Fibroblast of lung (primary cell): ENCODE results near the gene HERC6. TPM values are rescaled to one million over a fixed set of nuclear protein-coding genes. Genes with fewer than 3 reads are reported as not detected.
"Not testable (repeated sequence)": the region's sequence is repeated elsewhere in the genome, so short reads cannot be mapped to it uniquely, and the experiment has no call there.

Source experiments
- DNase-seq, 2 donors: peaks; one replicate each; pipeline versions ENCODE4 v3.0.0 to v3.0.0-alpha.2; 2010; ENCODE audit warnings: low read depth in 2 of 2
- H2AFZ ChIP-seq: 2 replicates; pipeline ENCODE4 v1.5.1; 2012; ENCODE audit warnings: low read length, control low read depth, inconsistent platforms
- H3K27ac ChIP-seq: 2 replicates; pipeline ENCODE4 v1.5.1; 2011; ENCODE audit warnings: low read length, control low read depth; ENCODE audit not compliant: insufficient read depth
- H3K27me3 ChIP-seq: 2 replicates; pipeline ENCODE4 v1.5.1; 2011; ENCODE audit warnings: mild to moderate bottlenecking, low read length; ENCODE audit not compliant: control insufficient read depth, insufficient read depth
- H3K36me3 ChIP-seq: 2 replicates; pipeline ENCODE4 v1.5.1; 2011; ENCODE audit warnings: low read length; ENCODE audit not compliant: control insufficient read depth, insufficient read depth
- H3K4me1 ChIP-seq: 2 replicates; pipeline ENCODE4 v1.5.1; 2011; ENCODE audit warnings: low read length; ENCODE audit not compliant: control insufficient read depth, insufficient read depth; ENCODE audit errors: extremely low read depth
- H3K4me2 ChIP-seq: 2 replicates; pipeline ENCODE4 v1.5.1; 2011; ENCODE audit warnings: low read length, control low read depth; ENCODE audit not compliant: insufficient read depth; ENCODE audit errors: extremely low read depth
- H3K4me3 ChIP-seq, 4 experiments: fragments of 200-600 bp in 1 of 4; sonication (generic) in 1 of 4; replicated peaks in 1 of 4; 2 replicates each; pipeline ENCODE4 v1.5.1; 2011 to 2016; ENCODE audit warnings: low read length in 4 of 4, low read depth in 3 of 4, mild to moderate bottlenecking in 3 of 4, control low read depth in 2 of 4, inconsistent platforms in 1 of 4, mixed read lengths in 1 of 4; ENCODE audit not compliant: insufficient read depth in 1 of 4; ENCODE audit errors: control extremely low read depth in 1 of 4
- H3K79me2 ChIP-seq: 2 replicates; pipeline ENCODE4 v1.5.1; 2012; ENCODE audit warnings: mild to moderate bottlenecking, low read length, inconsistent platforms; ENCODE audit not compliant: control insufficient read depth, insufficient read depth
- H3K9ac ChIP-seq: 2 replicates; pipeline ENCODE4 v1.5.1; 2011; ENCODE audit warnings: mild to moderate bottlenecking, low read length, control low read depth; ENCODE audit not compliant: insufficient read depth
- H3K9me3 ChIP-seq: 2 replicates; pipeline ENCODE4 v1.5.1; 2012; ENCODE audit warnings: low read depth, low read length; ENCODE audit not compliant: control insufficient read depth, insufficient read depth
- H4K20me1 ChIP-seq: 2 replicates; pipeline ENCODE4 v1.5.1; 2011; ENCODE audit warnings: low read length; ENCODE audit not compliant: control insufficient read depth, insufficient read depth; ENCODE audit errors: extremely low read depth
- EZH2 ChIP-seq: IDR thresholded peaks from 2 replicates; pipeline ENCODE4 v1.5.1; 2012; ENCODE audit warnings: low read length, control low read depth, mild to moderate bottlenecking; ENCODE audit errors: missing control alignments
- polyA plus RNA-seq, 2 donors: library from polyadenylated mRNA; depleted of rRNA in 1 of 2; stranded (reverse) in 1 of 2; unstranded in 1 of 2; fragments of >200 nt; gene quantifications; 2 replicates each; pipeline ENCODE4 v1.2.1, GENCODE V29; 2011 to 2012; ENCODE audit warnings: missing spikeins in 1 of 2
- total RNA-seq: library from RNA; depleted of rRNA; stranded (reverse); fragments of >200 nt; gene quantifications from 2 replicates; pipeline ENCODE4 v1.2.1, GENCODE V29; 2014
- TF ChIP-seq, protein P1 (sequence below), 2 donors: IDR thresholded peaks in 1 of 2; conservative IDR thresholded peaks in 1 of 2; 1 replicate in 1 of 2; 2 replicates in 1 of 2; pipeline ENCODE4 v1.5.1; 2011 to 2012; ENCODE audit warnings: low read length in 2 of 2, control low read depth in 1 of 2, inconsistent platforms in 1 of 2, low read depth in 1 of 2, mild to moderate bottlenecking in 1 of 2

HERC6 gene
- total and polyA plus RNA-seq, 2 donors (not counting 1 experiment from before 2014, with no cell fraction given) = 6.3 to 12.9 TPM

DNA sequence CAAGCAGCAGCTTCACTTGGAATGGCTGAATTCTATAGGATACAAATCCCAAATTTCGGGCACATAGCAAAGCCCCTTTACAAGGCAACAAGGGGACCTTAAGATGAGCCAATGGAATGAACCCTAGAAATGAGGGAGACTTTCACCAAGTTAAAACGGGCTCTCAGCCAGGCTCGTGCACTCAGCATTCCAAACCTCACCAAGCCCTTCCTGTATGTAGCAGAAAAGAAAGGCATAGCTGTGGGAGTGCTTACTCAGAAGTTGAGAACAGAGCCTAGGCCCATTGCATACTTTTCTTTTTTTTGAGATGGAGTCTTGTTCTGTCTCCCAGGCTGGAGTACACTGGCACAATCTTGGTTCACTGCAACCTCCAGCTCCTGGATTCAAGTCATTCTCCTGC lies 67.5 kb downstream of the HERC6 start:
- H3K4me1 ChIP-seq = no peaks in the 10 kb centered on the region
- H2AFZ ChIP-seq = no peak overlapping the region
- H3K9ac ChIP-seq = no peak overlapping the region
- no peak overlapping the region for H3K4me2 ChIP-seq
- no peaks in the 10 kb centered on the region for H4K20me1 ChIP-seq
- H3K27ac ChIP-seq = no peak overlapping the region
- H3K4me3 ChIP-seq = no peak overlapping the region
- H3K79me2 ChIP-seq = no peaks in the 10 kb centered on the region
- H3K9me3 ChIP-seq = no peaks in the 10 kb centered on the region
- no peaks in the 10 kb centered on the region for H3K36me3 ChIP-seq
- no peak for TF ChIP-seq EZH2
- TF ChIP-seq, protein P1, sequence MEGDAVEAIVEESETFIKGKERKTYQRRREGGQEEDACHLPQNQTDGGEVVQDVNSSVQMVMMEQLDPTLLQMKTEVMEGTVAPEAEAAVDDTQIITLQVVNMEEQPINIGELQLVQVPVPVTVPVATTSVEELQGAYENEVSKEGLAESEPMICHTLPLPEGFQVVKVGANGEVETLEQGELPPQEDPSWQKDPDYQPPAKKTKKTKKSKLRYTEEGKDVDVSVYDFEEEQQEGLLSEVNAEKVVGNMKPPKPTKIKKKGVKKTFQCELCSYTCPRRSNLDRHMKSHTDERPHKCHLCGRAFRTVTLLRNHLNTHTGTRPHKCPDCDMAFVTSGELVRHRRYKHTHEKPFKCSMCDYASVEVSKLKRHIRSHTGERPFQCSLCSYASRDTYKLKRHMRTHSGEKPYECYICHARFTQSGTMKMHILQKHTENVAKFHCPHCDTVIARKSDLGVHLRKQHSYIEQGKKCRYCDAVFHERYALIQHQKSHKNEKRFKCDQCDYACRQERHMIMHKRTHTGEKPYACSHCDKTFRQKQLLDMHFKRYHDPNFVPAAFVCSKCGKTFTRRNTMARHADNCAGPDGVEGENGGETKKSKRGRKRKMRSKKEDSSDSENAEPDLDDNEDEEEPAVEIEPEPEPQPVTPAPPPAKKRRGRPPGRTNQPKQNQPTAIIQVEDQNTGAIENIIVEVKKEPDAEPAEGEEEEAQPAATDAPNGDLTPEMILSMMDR (conservative IDR thresholded peaks at IDR 0.05 in 1 of 2, IDR thresholded peaks at IDR 0.05 in 1 of 2; ENCODE audit: low read depth in 1 of 2, low read length in 2 of 2) = no peak
- no peaks in the 10 kb centered on the region for H3K27me3 ChIP-seq
- peak in 1 of 2 donors; percentile 41 for DNase-seq

DNA sequence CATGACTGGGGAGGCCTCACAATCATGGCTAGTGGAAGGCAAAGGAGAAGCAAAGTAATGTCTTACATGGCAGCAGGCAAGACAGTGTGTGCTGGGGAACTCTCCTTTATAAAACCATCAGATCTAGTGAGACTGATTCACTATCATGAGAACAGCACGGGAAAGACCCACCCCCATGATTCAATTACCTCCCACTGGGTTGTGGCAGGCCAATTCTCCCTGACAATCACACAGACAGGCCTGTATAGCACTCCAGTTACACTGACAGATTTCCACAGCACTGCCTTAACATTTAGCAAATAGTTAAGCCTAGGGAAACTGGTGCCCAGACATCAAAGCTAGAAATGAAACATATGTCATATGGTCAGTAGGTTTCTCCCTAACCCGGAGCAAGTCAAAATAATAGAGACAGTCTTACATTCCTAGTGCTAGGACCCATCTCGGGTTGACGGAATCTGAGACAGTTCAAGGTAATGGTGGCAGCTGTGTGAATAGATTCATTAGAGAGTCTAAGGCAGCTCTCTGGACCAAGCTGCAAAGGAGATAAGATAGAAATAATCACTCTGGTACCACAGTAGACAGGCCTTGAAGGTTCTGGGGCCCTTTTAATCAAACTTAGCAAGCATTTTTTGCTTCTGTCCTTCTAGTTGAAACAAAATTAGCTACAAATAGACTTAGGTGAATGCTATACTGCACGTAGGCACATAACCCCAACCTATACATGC lies 68.9 kb downstream of the HERC6 start:
- DNase-seq = no peak
- Histone ChIP-seq H3K4me2 (no peak overlapping the region), H3K4me1 (no peaks in the 10 kb centered on the region), H3K27ac (no peak overlapping the region), H3K27me3 (no peaks in the 10 kb centered on the region), H3K79me2 (no peaks in the 10 kb centered on the region), H2AFZ (no peak overlapping the region), H4K20me1 (no peaks in the 10 kb centered on the region), H3K9me3 (no peaks in the 10 kb centered on the region), H3K36me3 (no peaks in the 10 kb centered on the region), H3K9ac (no peak overlapping the region), H3K4me3 (no peak overlapping the region)
- TF ChIP-seq, protein P1 (conservative IDR thresholded peaks at IDR 0.05 in 1 of 2, IDR thresholded peaks at IDR 0.05 in 1 of 2; ENCODE audit: low read depth in 1 of 2, low read length in 2 of 2) = no peak
- TF ChIP-seq EZH2 = no peak

DNA sequence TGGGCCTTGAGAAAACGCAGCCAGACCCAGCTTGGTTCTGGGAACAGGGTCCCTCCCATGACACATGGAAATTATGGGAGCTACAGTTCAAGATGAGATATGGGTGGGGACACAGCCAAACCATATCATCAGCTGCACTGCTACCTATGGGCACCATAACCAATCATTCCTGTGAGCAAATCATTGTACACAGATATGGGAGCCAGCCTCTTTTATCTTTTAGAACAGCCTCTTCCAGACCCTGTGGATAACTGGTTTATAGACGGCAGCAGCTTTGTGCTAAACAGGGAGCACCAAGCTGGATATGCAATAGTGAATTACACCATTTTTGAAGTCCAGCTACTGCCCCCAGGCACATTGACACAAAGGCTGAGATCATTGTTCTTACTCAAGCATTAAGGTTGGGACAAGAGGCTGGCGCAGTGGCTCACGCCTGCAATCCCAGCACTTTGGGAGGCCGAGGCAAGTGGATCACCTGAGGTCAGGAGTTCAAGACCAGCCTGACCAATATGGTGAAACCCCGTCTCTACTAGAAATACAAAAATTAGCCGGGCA lies 69.6 kb downstream of the HERC6 start:
- H3K4me2 ChIP-seq, H2AFZ ChIP-seq, DNase-seq, H3K36me3 ChIP-seq, H4K20me1 ChIP-seq, H3K79me2 ChIP-seq, H3K27ac ChIP-seq, H3K27me3 ChIP-seq, H3K9me3 ChIP-seq, H3K9ac ChIP-seq, H3K4me1 ChIP-seq, H3K4me3 ChIP-seq: not testable (repeated sequence)
